K562 (cell line): ENCODE data around the gene SCRN2. TPM values are rescaled to one million over a fixed set of nuclear protein-coding genes. Genes with fewer than 3 reads are reported as not detected.

Experiments used
- DACH1 ChIP-seq: fragments of 450-650 bp; IDR thresholded peaks from 2 replicates; pipeline ENCODE4 v1.6.1; 2018; ENCODE audit not compliant: partially characterized antibody
- GABPA ChIP-seq: fragments of 200-800 bp; sonication (Bioruptor generic); conservative IDR thresholded peaks from 2 replicates; pipeline ENCODE4 v1.6.1; 2016; ENCODE audit warnings: low read depth, missing genetic modification characterization, missing compliant biosample characterization
- GATA2 ChIP-seq: sonication (generic); formaldehyde crosslinking; IDR thresholded peaks from 2 replicates; pipeline ENCODE4 v1.4.0; 2020; ENCODE audit warnings: mild to moderate bottlenecking, missing genetic modification reagents
- ILF3 ChIP-seq: fragments of 450-650 bp; IDR thresholded peaks from 2 replicates; pipeline ENCODE4 v1.6.1; 2018; ENCODE audit warnings: antibody characterized with exemption, mild to moderate bottlenecking, moderate library complexity, borderline replicate concordance
- JUN ChIP-seq, 2 experiments: sonication (generic) in 1 of 2; formaldehyde crosslinking in 1 of 2; IDR thresholded peaks; 2 replicates each; pipeline versions ENCODE4 v1.6.1 to v1.8.0; 2012 to 2022; ENCODE audit warnings: borderline replicate concordance in 2 of 2, mild to moderate bottlenecking in 2 of 2, improper control_type of control experiment in 1 of 2, low read depth in 1 of 2, low read length in 1 of 2, missing genetic modification reagents in 1 of 2
- KAT2B ChIP-seq: IDR thresholded peaks from one replicate; pipeline ENCODE4 v1.6.1; 2012; ENCODE audit warnings: low read depth, mild to moderate bottlenecking, control low read depth, inconsistent platforms, low read length, moderate library complexity
- PURB ChIP-seq: sonication (generic); formaldehyde crosslinking; IDR thresholded peaks from 2 replicates; pipeline ENCODE4 v1.9.0; 2021; ENCODE audit warnings: low read depth, mild to moderate bottlenecking, missing genetic modification reagents
- TCF3 ChIP-seq: sonication (generic); formaldehyde crosslinking; IDR thresholded peaks from 2 replicates; pipeline ENCODE4 v1.4.0; 2020; ENCODE audit warnings: mild to moderate bottlenecking, missing genetic modification reagents
- TCFL5 ChIP-seq: fragments of 250-450 bp; sonication (Bioruptor Pico); conservative IDR thresholded peaks from 2 replicates; pipeline ENCODE4 v1.6.1; 2021; ENCODE audit warnings: mild to moderate bottlenecking, moderate library complexity, matching md5 sums
- ZC3H8 ChIP-seq: fragments of 450-650 bp; IDR thresholded peaks from 2 replicates; pipeline ENCODE4 v1.6.1; 2017
- polyA plus RNA-seq, 8 experiments: library from polyadenylated mRNA; depleted of rRNA in 4 of 8; stranded (reverse) in 5 of 8; unstranded in 3 of 8; fragments of >200 nt; fragmentation: Nextera tagmentation in 2 of 8; fragmentation: Illumina TruSeq in 1 of 8; extraction: Ambion mirVana in 2 of 8; extraction: Trizol in 1 of 8; gene quantifications; 2 replicates each; pipeline versions ENCODE4 v1.2.1 to v1.2.3, GENCODE V29; 2011 to 2014; ENCODE audit warnings: inconsistent platforms in 1 of 8, missing spikeins in 1 of 8
- total RNA-seq, 7 experiments: library from RNA; depleted of rRNA in 6 of 7; stranded (reverse); fragments of >200 nt in 6 of 7; fragmentation: Illumina TruSeq in 2 of 7; extraction: Trizol in 2 of 7; gene quantifications; 2 replicates each; pipeline versions ENCODE4 v1.2.1 to v1.2.3, GENCODE V29; 2011 to 2021; ENCODE audit warnings: low replicate concordance in 1 of 7
- TF ChIP-seq, protein P1 (sequence below): fragments of 250-450 bp; sonication (Bioruptor Pico); IDR thresholded peaks from 2 replicates; pipeline ENCODE4 v1.4.0; 2020
- TF ChIP-seq, protein P2 (sequence below): sonication (generic); formaldehyde crosslinking; IDR thresholded peaks from 2 replicates; pipeline ENCODE4 v1.9.0; 2022; ENCODE audit warnings: mild to moderate bottlenecking, missing genetic modification reagents
- TF ChIP-seq, protein P3 (sequence below): fragments of 150-350 bp; IDR thresholded peaks from 2 replicates; pipeline ENCODE4 v1.6.1; 2014; ENCODE audit warnings: low read depth, mild to moderate bottlenecking, low read length, borderline replicate concordance
- TF ChIP-seq, protein P4 (sequence below): sonication (generic); formaldehyde crosslinking; IDR thresholded peaks from 2 replicates; pipeline ENCODE4 v1.8.1; 2023; ENCODE audit warnings: mild to moderate bottlenecking, missing genetic modification reagents

SCRN2 gene
- total and polyA plus RNA-seq, 9 of the 15 experiments (the other 6 are each of a cell fraction or from before 2014, with no cell fraction given): 0.25 to 32.9 (median 13.6) TPM

DNA sequence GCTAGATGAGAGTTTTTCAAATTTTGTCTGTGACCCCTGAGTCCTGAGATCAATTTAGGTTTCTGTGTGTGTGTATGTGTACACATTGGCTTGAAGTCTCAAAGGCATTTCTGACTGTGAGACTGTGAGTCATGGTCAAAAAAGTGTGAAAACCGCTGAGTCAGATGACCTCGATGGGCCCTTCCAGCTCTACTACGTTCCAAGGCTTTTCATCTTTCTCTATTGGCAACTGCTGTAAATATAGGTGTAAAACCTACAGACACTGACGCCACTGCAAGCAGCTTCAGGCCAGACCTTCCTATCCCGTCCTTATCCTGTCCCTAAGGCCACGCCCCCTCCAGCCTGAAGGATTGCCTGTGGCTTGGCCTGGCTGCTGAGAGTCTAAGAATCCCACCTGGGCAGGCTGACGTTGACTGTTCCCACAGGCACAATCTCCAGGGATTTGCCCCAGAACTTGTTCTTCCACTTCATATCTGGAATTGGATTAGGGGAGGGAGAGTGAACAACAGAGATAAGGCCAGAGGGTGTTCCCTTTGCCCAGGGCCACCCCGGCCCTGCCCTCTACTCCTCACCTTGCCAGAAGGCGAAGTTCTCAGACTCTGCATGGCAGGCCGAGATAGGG is 30.8 kb downstream of the SCRN2 start (continued):
- TF ChIP-seq, protein P1, sequence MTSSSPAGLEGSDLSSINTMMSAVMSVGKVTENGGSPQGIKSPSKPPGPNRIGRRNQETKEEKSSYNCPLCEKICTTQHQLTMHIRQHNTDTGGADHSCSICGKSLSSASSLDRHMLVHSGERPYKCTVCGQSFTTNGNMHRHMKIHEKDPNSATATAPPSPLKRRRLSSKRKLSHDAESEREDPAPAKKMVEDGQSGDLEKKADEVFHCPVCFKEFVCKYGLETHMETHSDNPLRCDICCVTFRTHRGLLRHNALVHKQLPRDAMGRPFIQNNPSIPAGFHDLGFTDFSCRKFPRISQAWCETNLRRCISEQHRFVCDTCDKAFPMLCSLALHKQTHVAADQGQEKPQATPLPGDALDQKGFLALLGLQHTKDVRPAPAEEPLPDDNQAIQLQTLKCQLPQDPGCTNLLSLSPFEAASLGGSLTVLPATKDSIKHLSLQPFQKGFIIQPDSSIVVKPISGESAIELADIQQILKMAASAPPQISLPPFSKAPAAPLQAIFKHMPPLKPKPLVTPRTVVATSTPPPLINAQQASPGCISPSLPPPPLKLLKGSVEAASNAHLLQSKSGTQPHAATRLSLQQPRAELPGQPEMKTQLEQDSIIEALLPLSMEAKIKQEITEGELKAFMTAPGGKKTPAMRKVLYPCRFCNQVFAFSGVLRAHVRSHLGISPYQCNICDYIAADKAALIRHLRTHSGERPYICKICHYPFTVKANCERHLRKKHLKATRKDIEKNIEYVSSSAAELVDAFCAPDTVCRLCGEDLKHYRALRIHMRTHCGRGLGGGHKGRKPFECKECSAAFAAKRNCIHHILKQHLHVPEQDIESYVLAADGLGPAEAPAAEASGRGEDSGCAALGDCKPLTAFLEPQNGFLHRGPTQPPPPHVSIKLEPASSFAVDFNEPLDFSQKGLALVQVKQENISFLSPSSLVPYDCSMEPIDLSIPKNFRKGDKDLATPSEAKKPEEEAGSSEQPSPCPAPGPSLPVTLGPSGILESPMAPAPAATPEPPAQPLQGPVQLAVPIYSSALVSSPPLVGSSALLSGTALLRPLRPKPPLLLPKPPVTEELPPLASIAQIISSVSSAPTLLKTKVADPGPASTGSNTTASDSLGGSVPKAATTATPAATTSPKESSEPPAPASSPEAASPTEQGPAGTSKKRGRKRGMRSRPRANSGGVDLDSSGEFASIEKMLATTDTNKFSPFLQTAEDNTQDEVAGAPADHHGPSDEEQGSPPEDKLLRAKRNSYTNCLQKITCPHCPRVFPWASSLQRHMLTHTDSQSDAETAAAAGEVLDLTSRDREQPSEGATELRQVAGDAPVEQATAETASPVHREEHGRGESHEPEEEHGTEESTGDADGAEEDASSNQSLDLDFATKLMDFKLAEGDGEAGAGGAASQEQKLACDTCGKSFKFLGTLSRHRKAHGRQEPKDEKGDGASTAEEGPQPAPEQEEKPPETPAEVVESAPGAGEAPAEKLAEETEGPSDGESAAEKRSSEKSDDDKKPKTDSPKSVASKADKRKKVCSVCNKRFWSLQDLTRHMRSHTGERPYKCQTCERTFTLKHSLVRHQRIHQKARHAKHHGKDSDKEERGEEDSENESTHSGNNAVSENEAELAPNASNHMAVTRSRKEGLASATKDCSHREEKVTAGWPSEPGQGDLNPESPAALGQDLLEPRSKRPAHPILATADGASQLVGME (CRISPR knock-in tag): no peak
- TF ChIP-seq KAT2B: no peak
- TF ChIP-seq TCFL5: no peak
- TF ChIP-seq, protein P2, sequence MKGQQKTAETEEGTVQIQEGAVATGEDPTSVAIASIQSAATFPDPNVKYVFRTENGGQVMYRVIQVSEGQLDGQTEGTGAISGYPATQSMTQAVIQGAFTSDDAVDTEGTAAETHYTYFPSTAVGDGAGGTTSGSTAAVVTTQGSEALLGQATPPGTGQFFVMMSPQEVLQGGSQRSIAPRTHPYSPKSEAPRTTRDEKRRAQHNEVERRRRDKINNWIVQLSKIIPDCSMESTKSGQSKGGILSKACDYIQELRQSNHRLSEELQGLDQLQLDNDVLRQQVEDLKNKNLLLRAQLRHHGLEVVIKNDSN (CRISPR knock-in tag): 0 out of 2 replicates have a peak, but pooled peaks have one; percentile 20
- TF ChIP-seq, protein P3, sequence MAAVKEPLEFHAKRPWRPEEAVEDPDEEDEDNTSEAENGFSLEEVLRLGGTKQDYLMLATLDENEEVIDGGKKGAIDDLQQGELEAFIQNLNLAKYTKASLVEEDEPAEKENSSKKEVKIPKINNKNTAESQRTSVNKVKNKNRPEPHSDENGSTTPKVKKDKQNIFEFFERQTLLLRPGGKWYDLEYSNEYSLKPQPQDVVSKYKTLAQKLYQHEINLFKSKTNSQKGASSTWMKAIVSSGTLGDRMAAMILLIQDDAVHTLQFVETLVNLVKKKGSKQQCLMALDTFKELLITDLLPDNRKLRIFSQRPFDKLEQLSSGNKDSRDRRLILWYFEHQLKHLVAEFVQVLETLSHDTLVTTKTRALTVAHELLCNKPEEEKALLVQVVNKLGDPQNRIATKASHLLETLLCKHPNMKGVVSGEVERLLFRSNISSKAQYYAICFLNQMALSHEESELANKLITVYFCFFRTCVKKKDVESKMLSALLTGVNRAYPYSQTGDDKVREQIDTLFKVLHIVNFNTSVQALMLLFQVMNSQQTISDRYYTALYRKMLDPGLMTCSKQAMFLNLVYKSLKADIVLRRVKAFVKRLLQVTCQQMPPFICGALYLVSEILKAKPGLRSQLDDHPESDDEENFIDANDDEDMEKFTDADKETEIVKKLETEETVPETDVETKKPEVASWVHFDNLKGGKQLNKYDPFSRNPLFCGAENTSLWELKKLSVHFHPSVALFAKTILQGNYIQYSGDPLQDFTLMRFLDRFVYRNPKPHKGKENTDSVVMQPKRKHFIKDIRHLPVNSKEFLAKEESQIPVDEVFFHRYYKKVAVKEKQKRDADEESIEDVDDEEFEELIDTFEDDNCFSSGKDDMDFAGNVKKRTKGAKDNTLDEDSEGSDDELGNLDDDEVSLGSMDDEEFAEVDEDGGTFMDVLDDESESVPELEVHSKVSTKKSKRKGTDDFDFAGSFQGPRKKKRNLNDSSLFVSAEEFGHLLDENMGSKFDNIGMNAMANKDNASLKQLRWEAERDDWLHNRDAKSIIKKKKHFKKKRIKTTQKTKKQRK: no peak
- no peak for TF ChIP-seq GABPA (tag)
- TF ChIP-seq JUN (IDR thresholded peaks at IDR 0.05; ENCODE audit: borderline replicate concordance, low read depth, low read length): peak; percentile 62
- no peak for TF ChIP-seq JUN (CRISPR knock-in tag; IDR thresholded peaks at IDR 0.05; ENCODE audit: borderline replicate concordance)
- no peak for TF ChIP-seq GATA2
- TF ChIP-seq, protein P4, sequence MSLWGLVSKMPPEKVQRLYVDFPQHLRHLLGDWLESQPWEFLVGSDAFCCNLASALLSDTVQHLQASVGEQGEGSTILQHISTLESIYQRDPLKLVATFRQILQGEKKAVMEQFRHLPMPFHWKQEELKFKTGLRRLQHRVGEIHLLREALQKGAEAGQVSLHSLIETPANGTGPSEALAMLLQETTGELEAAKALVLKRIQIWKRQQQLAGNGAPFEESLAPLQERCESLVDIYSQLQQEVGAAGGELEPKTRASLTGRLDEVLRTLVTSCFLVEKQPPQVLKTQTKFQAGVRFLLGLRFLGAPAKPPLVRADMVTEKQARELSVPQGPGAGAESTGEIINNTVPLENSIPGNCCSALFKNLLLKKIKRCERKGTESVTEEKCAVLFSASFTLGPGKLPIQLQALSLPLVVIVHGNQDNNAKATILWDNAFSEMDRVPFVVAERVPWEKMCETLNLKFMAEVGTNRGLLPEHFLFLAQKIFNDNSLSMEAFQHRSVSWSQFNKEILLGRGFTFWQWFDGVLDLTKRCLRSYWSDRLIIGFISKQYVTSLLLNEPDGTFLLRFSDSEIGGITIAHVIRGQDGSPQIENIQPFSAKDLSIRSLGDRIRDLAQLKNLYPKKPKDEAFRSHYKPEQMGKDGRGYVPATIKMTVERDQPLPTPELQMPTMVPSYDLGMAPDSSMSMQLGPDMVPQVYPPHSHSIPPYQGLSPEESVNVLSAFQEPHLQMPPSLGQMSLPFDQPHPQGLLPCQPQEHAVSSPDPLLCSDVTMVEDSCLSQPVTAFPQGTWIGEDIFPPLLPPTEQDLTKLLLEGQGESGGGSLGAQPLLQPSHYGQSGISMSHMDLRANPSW (CRISPR knock-in tag): no peak
- no peak for TF ChIP-seq ILF3
- TF ChIP-seq TCF3 (CRISPR knock-in tag): peak; percentile 78
- TF ChIP-seq DACH1: no peak
- no peak for TF ChIP-seq ZC3H8
- no peak for TF ChIP-seq PURB (CRISPR knock-in tag)
